NCI-H774 (cell line): Measurements from ENCODE around the gene SORBS2.

Experiments
- DNase-seq: peaks from one replicate; lab custom pipeline; 2025; lab: John Stamatoyannopoulos, UW

The SORBS2 gene

GRCh38 chr4:185677637-185678314 lies 134.2 kb downstream of the SORBS2 start:
- DNase-seq = no peak

DNA sequence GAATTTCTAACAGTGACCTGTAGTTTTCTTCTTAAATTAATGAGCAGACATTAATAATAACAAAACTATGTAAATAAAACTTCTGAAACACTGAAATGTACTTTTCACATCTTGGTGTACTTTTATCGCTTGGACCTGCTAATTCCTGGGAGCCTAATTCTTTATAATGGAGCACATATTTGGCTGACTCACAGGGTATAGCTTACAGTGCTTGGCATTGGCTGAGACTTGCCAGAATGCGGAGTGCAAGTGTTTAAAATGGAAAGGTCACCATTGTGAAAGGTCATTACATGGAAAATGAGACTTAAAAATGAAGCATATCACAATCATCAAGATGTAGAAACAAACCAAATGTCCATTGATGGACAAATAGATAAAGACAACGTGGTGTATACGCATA lies 139.4 kb downstream of the SORBS2 start:
- DNase-seq = no peak

DNA sequence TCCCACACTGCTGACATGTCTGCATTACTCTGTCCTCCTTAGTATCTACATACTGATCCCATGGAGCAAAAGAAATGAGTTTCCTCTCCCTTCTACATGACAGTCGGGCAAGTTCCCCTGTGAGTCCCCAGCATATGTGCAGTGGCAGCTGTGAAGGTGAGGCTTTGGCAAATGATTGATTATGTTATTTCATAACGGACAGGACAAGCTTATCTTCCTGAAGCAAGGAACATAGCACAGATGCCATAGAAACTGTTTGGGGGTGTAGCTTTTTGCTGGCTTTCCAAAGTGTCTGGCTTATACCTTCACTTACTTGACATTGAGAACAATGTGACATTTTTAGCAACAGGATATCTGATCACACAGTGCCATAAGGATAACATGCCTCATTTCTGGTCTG lies 139.8 kb downstream of the SORBS2 start:
- no peak for DNase-seq

DNA sequence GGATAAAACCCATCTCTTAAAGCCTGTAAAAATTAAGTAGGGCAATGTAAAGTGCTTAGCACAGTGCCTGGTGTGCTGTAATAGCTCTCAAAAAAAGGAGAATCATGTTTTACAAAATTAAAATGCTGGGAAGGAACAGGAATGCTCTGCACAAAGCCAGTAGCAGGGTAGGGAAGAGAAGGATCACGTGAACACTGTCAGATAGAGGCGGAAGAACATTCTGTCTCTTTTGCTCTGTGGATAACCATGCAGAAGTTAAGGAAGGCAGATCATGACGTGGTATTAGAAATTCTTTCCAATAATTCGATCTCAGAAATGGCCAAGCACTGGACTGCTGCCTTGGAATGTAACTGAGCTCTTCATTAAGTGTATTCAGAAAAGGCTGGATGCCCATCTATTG lies 140.5 kb downstream of the SORBS2 start:
- DNase-seq = no peak

DNA sequence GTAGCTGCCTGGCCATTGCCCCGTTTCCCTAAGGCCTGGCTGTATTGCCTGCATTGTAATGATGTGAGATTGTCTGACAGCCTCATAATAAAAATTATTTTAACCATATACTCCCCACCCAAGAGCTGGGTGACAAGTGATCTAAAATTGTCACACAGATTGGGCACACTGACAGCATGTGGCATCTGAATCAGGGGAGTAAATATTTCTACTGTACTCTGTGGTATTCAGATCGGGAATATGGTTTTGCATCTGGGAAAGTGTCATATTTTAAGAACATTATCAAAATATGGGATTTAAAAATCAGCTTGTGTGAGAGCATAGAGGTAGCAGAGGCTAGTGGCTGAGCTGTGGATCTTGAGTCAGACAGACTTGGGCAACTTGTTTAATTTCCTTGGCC lies 140.9 kb downstream of the SORBS2 start:
- no peak for DNase-seq

GRCh38 chr4:185669288-185669687 lies 142.7 kb downstream of the SORBS2 start:
- no peak for DNase-seq

DNA sequence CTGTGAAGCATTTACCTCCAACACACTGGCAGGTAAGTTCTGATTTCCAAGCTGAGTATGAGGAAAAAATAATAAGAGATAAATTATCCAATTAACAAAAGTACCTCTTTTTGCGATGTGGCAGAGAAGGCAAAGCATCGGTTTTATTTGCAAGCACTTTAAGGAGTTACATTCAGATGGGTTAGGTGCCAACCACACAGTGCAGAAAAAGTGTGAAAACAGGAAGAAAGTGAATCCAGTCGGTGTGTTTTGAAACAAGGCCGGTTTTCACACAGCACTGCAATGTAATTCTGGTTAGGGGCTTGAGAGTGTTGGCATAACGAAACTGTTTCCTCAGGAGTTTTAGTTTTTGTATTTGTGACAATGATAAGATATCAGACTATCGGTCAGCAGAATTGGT lies 145.8 kb downstream of the SORBS2 start:
- DNase-seq = no peak

- DNase-seq = no peak
These were observed 146.3 kb downstream of the SORBS2 start for GRCh38 chr4:185665655-185666054.

GRCh38 chr4:185664481-185664880 lies 147.5 kb downstream of the SORBS2 start:
- DNase-seq = no peak

- no peak for DNase-seq
These were observed 149.8 kb downstream of the SORBS2 start for GRCh38 chr4:185662030-185662778.

GRCh38 chr4:185660340-185660739 lies 151.7 kb downstream of the SORBS2 start:
- no peak for DNase-seq

DNA sequence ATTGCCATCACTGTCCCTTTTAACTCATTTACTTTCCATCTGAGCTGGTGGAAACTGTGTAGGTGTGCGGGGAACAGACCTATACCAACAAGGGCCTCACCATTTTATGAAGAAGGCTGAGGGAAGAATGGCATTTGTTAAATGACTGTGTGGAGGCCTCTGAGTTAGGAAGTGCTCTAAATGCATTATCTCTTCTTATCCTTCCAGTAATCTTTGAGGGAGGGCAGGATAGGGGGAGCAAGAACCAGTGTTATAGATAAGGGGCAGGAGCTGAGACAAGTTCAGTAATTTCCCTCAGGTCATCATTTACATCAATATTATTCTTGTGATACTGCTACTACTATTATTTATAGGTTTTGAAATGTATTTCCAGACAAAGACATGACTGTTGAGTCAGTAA lies 154.3 kb downstream of the SORBS2 start:
- DNase-seq = no peak

DNA sequence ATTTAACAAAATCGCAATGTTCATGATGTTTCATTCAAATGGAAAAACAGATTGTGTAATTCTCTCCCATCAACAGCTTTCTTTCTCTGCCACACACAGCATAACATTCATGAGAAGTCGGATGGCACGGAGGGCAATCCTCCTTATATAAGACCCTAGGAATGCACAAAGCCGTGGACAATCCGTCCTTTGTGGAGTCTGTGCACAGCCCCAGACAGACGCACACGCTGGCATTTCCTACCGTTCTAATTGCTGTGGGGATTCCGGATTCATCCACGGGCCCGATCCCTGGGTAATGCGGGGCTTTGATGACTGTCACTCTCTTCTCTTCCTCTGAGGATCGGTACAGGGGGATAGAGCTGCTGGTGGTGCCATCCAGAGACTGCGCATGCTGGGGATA lies 154.8 kb downstream of the SORBS2 start:
- no peak for DNase-seq

DNA sequence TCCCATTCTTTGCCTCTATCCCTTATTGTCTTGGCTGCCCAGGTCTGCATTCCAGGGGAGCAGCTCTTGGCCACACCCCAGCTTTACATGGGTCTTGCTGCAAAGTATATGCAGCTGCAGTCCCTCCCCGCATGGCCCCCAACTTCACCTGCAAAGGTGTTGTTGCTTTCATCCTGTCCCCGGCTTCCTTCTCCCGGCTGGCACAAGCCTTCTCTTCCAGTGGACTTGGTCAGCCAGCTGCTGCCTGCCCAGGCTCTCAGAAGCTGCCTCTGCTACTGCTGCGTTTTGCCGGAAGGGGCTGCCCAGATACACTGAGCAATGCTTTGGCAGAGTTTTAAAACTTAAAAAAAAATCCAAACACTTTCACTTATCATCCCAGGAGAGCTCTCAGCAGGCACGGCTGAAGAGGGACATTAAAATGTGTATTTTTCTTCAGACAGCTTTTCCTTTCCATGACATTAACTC lies 155.5 kb downstream of the SORBS2 start:
- no peak for DNase-seq

GRCh38 chr4:185654965-185655554 lies 156.9 kb downstream of the SORBS2 start:
- no peak for DNase-seq

DNA sequence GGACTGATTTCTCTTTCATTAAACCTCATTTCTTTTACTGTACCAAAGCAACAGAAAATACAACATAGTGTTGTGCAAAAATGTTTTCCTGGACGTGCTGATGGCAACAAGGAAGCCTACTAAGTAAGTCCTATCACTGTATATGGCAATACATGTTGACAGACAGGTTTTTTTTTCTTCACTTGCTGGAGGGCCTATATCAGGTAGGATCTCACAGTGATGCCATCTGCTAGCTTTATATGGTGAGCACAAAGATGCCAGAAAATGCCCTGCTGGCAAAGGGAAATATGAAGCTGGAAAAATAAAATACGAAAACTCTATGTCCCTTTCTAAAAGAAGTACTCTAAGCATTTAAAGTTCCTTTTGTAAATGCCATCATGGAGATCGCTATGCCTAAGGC lies 157.7 kb downstream of the SORBS2 start:
- DNase-seq = no peak

GRCh38 chr4:185651851-185652250 lies 160.1 kb downstream of the SORBS2 start:
- no peak for DNase-seq

DNA sequence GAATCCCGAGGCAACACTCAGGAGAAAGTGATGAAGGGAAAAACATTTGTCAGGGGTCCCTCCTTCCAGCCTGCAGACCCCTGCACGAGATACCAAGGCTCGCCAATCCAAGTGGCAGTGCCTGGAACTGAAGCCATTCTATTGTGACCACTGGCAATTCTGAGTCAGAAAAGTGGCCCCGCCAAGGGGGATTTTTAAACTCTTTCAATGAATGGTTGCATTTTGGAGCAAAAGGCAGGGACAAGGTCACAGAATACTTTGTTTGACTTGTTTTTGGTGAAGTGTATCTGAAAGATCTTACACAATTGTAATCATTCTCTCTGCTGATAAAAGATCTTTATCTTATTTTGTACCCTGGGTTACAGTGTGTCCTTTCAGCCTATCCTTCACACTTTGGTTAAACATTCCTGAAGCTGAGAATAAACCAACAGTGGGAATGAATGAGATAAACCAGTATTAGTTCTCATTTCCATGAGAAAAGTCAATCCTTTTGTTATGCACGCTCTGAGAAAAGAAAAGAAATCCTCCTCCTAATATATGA lies 160.8 kb downstream of the SORBS2 start:
- no peak for DNase-seq

DNA sequence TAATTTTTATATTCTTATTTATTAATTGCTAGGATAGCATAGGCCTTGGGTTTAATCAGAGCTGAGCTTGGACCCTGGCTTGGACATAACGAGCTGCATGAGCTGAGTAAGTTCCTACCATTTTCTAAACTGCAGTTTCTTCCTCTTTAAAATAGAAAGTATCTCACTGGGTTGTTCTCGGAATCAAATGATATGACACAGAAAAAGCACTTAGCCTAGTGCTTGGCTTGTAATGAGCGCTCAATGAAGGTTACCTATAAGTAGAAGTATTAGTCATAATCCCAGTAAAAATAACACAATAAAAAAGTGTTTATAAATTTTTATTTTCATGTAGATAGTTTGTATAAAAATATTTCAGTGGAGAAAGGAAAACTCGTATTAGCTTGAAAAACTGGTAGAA lies 163.4 kb downstream of the SORBS2 start:
- no peak for DNase-seq

- no peak for DNase-seq
These were observed 166.6 kb downstream of the SORBS2 start for GRCh38 chr4:185645403-185645802.

- DNase-seq = no peak
These were observed 167.6 kb downstream of the SORBS2 start for GRCh38 chr4:185644408-185644807.

DNA sequence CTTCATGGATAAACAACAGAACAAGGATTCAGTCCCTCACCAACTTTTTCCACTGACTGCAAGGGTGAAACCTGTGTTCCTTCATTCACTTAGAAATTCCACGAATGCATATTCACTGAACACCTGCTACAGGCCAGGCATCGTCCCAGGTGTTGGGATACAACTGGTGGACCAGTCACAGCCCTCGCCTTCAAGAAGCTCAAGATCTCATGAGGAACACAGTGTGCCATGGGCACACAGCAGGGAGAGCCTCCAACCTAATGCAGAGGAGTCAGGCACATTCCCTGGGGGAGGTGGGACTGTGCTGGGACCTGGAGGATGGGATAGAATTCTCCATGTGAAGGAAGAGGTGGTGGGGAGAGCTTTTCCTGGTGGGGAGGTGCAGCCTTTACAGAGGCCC lies 169.1 kb downstream of the SORBS2 start:
- no peak for DNase-seq
